Activated CD4-positive, alpha-beta T cell treated with anti-CD3 and anti-CD28 coated beads, Interleukin-2, amount 10 ng/mL, durations not matched to agents 24 days and 14 days (primary cell): ENCODE measurements around the gene BIK. TPM values are rescaled to one million over a fixed set of nuclear protein-coding genes. Genes with fewer than 3 reads are reported as not detected.
A peak's percentile ranks its signal among the peaks of the same experiment; 100 is the strongest.

Source experiments
- DNase-seq: peaks from one replicate; pipeline ENCODE4 v3.0.0; 2022
- H3K27ac Mint-ChIP-seq: one replicate; pipeline ENCODE4 v1.8.0; 2022; ENCODE audit warnings: mild to moderate bottlenecking, mixed read lengths
- H3K27me3 Mint-ChIP-seq: one replicate; pipeline ENCODE4 v1.8.0; 2022; ENCODE audit warnings: mixed read lengths
- H3K36me3 Mint-ChIP-seq: one replicate; pipeline ENCODE4 v1.8.0; 2022; ENCODE audit warnings: low read depth, mild to moderate bottlenecking, mixed read lengths
- H3K4me1 Mint-ChIP-seq: one replicate; pipeline ENCODE4 v1.8.0; 2021; ENCODE audit warnings: mixed read lengths
- H3K4me3 Mint-ChIP-seq: one replicate; pipeline ENCODE4 v1.8.0; 2022; ENCODE audit warnings: mild to moderate bottlenecking, moderate library complexity, mixed read lengths
- H3K9me3 Mint-ChIP-seq: one replicate; pipeline ENCODE4 v1.8.0; 2021; ENCODE audit warnings: mixed read lengths
- intact Hi-C: fragments of 100-400 bp; cut with micrococcal nuclease; formaldehyde crosslinking; loops from one replicate; pipeline ENCODE4 v1.15.1; 2023
- total RNA-seq: library from RNA; stranded (reverse); gene quantifications from 2 replicates; pipeline ENCODE4 v1.2.3, GENCODE V29; 2022

The BIK gene
- total RNA-seq, 1 donor from 2014 or later, result 1.7 TPM

GRCh38 chr22:43152357-43153071, 42.0 kb downstream of the BIK start:
- Mint-ChIP-seq H3K4me3 (peak overlapping the region; percentile 97), H3K27ac (peak overlapping the region; percentile 78), H3K9me3 (no peaks in the 10 kb centered on the region), H3K27me3 (no peaks in the 10 kb centered on the region), H3K36me3 (peaks cover 4% of the 10 kb centered on the region), H3K4me1 (peaks cover 26% of the 10 kb centered on the region)
- intact Hi-C loops, result loop anchor here (1.0 kb wide), 1 partner anchor 9 kb away; the partner anchor contains the start of gene MCAT
- DNase-seq, result peak; percentile 87

DNA sequence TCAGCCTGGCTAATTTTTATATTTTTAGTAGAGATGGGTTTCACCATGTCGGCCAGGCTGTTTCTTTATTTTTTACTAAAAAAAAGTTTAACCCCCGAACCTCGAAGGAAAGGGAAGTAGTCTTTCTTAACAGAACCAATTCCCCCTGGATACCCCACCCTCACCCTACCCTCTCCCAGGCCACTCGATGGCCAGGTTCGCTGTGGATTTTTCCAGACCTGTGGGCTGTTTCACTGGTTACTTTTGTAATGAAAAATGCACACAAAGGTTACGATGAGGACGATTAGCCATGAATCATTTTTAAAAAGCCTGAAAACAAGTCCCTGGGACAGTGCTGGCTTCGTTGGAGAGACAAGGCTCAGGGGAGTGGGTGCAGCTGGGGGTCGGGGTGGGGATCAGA, 43.3 kb downstream of the BIK start:
- H3K4me3 Mint-ChIP-seq, result no peak overlapping the region
- H3K4me1 Mint-ChIP-seq, result peaks cover 14% of the 10 kb centered on the region
- no peak overlapping the region for H3K27ac Mint-ChIP-seq
- no peak for DNase-seq
- no peaks in the 10 kb centered on the region for H3K27me3 Mint-ChIP-seq
- peaks cover 4% of the 10 kb centered on the region for H3K36me3 Mint-ChIP-seq
- H3K9me3 Mint-ChIP-seq, result no peaks in the 10 kb centered on the region
- intact Hi-C loops, result no loop called here

- intact Hi-C loops, result no loop called here
- Mint-ChIP-seq H3K9me3 (no peaks in the 10 kb centered on the region), H3K4me3 (no peak overlapping the region), H3K27ac (no peak overlapping the region), H3K36me3 (peaks cover 4% of the 10 kb centered on the region), H3K27me3 (no peaks in the 10 kb centered on the region), H3K4me1 (peaks cover 13% of the 10 kb centered on the region)
- no peak for DNase-seq
Observed at GRCh38 chr22:43154887-43155536, 44.5 kb downstream of the BIK start.

- no peak overlapping the region for H3K27ac Mint-ChIP-seq
- H3K9me3 Mint-ChIP-seq, result no peaks in the 10 kb centered on the region
- no peaks in the 10 kb centered on the region for H3K27me3 Mint-ChIP-seq
- intact Hi-C loops, result no loop called here
- no peak overlapping the region for H3K4me3 Mint-ChIP-seq
- peaks cover 4% of the 10 kb centered on the region for H3K36me3 Mint-ChIP-seq
- DNase-seq, result no peak
- peaks cover 12% of the 10 kb centered on the region for H3K4me1 Mint-ChIP-seq
Observed at GRCh38 chr22:43155789-43156188, 45.2 kb downstream of the BIK start.

- Mint-ChIP-seq H3K4me1 (peaks cover 9% of the 10 kb centered on the region), H3K36me3 (peaks cover 2% of the 10 kb centered on the region), H3K9me3 (no peaks in the 10 kb centered on the region), H3K4me3 (no peak overlapping the region), H3K27me3 (no peaks in the 10 kb centered on the region), H3K27ac (no peak overlapping the region)
- intact Hi-C loops, result no loop called here
- no peak for DNase-seq
Observed at GRCh38 chr22:43156413-43156812, 45.9 kb downstream of the BIK start.

DNA sequence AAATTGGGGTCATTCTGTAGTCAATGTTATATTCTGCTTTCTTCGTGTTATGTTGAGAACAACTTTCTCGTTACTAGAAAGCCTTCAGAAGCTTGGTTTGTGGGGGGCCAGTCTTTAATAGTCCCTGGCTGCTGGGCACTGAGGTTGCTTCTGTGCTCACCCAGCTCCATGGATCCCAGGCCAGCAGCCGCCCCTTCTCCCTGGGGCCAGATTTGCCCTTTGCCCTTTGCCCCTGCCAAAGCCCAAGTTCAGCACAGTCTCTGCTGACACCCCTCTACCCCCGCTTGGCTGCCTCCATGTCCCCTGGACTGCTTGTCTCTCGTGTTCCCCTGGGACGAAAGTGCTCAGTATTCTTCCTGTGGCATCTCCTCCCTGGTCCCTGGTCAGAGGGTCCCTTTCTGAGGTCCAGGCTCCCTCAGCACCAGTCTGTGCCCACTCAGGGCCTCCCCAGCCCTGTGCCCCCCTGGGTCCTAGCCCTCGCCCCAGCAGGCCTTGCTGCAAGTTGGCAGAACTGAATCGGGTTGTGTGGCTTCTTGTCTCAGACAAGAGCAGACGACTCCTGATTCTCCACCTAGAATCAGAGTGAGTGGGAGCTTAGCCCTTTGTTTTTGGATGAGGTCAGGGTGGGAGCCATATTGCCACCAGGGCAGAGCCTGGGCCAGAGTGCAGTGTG, 47.5 kb downstream of the BIK start:
- no peaks in the 10 kb centered on the region for H3K27me3 Mint-ChIP-seq
- peaks cover 2% of the 10 kb centered on the region for H3K36me3 Mint-ChIP-seq
- intact Hi-C loops, result no loop called here
- peaks cover 5% of the 10 kb centered on the region for H3K4me1 Mint-ChIP-seq
- no peak for DNase-seq
- peak overlapping the region; percentile 41 for H3K27ac Mint-ChIP-seq
- H3K4me3 Mint-ChIP-seq, result no peak overlapping the region
- H3K9me3 Mint-ChIP-seq, result no peaks in the 10 kb centered on the region

DNA sequence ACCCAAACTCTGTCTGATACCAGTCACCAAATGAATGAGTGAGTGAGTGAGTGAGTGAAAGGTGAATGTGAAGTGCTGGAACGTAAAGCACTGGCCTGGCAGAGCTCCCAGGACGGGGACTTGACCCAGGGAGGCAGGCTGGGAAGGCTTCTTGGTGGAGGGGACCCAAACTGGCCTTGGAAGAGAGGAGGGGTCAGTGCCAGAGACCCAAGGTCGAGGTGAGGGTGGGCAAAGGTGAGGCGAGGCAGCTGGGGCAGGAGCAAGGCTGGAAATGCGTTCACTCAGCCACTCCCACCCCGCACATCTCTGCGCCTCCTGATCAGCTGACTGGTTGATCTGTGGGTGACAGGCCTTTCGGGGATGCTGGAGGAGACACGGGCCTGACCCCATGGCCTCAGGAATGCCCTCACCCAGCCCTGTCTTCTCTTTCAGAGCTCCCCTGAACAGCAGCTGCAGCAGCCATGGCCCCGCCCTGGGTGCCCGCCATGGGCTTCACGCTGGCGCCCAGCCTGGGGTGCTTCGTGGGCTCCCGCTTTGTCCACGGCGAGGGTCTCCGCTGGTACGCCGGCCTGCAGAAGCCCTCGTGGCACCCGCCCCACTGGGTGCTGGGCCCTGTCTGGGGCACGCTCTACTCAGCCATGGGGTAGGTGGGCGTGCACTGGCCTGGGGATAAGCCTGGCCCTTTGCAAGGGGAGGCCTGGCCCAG, 48.4 kb downstream of the BIK start:
- Mint-ChIP-seq H3K4me1 (peaks cover 4% of the 10 kb centered on the region), H3K36me3 (peaks cover 4% of the 10 kb centered on the region), H3K4me3 (no peak overlapping the region), H3K27ac (no peak overlapping the region), H3K9me3 (no peaks in the 10 kb centered on the region), H3K27me3 (no peaks in the 10 kb centered on the region)
- intact Hi-C loops, result no loop called here
- DNase-seq, result no peak

GRCh38 chr22:43159484-43160178, 49.1 kb downstream of the BIK start:
- H3K4me3 Mint-ChIP-seq, result no peak overlapping the region
- no peak for DNase-seq
- intact Hi-C loops, result no loop called here
- peaks cover 4% of the 10 kb centered on the region for H3K4me1 Mint-ChIP-seq
- no peak overlapping the region for H3K27ac Mint-ChIP-seq
- peaks cover 6% of the 10 kb centered on the region for H3K36me3 Mint-ChIP-seq
- H3K9me3 Mint-ChIP-seq, result no peaks in the 10 kb centered on the region
- H3K27me3 Mint-ChIP-seq, result no peaks in the 10 kb centered on the region

DNA sequence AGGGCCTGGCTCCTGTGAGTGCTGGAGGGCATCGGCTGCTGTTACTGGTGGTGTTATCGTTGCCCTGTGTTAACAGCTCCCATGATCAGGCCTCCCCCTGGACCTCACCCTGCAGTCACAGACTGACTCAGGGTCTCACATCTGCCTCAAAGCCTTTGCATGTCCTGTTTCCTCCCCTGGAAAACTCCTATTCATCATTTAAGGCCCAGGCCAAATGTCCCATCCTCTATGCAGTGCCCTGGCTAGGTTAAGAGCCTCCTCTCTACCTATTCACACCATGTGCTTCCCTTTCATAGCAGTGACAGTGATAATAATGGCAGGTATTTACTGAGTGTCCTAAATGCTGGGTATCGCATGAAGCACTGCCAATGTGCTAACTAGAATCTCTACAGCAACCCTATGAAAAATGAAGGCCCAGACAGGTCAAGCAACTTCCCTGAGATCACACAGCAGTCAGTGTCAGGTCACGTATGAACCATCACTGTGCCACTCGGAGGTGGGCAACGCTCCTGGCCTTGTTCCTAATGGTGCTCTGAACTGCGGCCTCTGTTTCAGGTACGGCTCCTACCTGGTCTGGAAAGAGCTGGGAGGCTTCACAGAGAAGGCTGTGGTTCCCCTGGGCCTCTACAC, 50.1 kb downstream of the BIK start:
- Mint-ChIP-seq H3K4me1 (peaks cover 2% of the 10 kb centered on the region), H3K9me3 (no peaks in the 10 kb centered on the region), H3K27ac (no peak overlapping the region), H3K36me3 (peaks cover 6% of the 10 kb centered on the region), H3K27me3 (no peaks in the 10 kb centered on the region), H3K4me3 (no peak overlapping the region)
- intact Hi-C loops, result no loop called here
- no peak for DNase-seq

GRCh38 chr22:43162412-43163150, 52.0 kb downstream of the BIK start:
- Mint-ChIP-seq H3K27me3 (no peaks in the 10 kb centered on the region), H3K4me3 (no peak overlapping the region), H3K9me3 (no peaks in the 10 kb centered on the region), H3K4me1 (no peaks in the 10 kb centered on the region), H3K27ac (no peak overlapping the region), H3K36me3 (peaks cover 7% of the 10 kb centered on the region)
- intact Hi-C loops, result no loop called here
- no peak for DNase-seq

GRCh38 chr22:43163241-43163795, 52.8 kb downstream of the BIK start:
- intact Hi-C loops, result no loop called here
- Mint-ChIP-seq H3K36me3 (peaks cover 13% of the 10 kb centered on the region), H3K9me3 (no peaks in the 10 kb centered on the region), H3K4me3 (no peak overlapping the region), H3K27me3 (no peaks in the 10 kb centered on the region), H3K4me1 (no peaks in the 10 kb centered on the region), H3K27ac (no peak overlapping the region)
- DNase-seq, result no peak

DNA sequence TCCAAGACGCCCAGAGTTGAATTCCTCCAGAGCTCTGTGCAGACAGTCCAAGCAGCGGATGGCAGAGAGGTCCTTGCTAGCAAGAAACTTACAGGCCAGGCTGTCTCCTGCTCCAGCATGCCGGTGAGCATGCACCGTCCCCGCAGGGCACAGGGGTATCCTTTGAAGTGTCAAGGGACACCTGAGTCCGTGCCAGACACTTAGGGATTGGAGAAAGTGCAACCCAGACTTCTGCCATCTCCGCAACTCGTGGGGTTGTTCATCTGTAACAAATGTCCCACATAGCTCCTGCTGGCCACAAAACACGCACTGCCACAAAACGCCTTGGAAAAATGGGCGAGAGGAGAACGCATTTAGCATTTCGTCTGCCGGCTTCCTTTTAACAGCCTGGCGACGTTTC, 54.1 kb downstream of the BIK start:
- no peaks in the 10 kb centered on the region for H3K9me3 Mint-ChIP-seq
- H3K27ac Mint-ChIP-seq, result peak overlapping the region; percentile 34
- H3K36me3 Mint-ChIP-seq, result peaks cover 15% of the 10 kb centered on the region
- no peak overlapping the region for H3K4me3 Mint-ChIP-seq
- intact Hi-C loops, result no loop called here
- no peak for DNase-seq
- peaks cover 2% of the 10 kb centered on the region for H3K4me1 Mint-ChIP-seq
- H3K27me3 Mint-ChIP-seq, result no peaks in the 10 kb centered on the region
